H1 (cell line): ENCODE measurements around the gene CAMK2D. TPM values are rescaled to one million over a fixed set of nuclear protein-coding genes. Genes with fewer than 3 reads are reported as not detected.

Experiments used
- CTCF ChIA-PET: fragments of 300-600 bp; sonication (Branson Sonifier 250); formaldehyde crosslinking; loops from one replicate; lab custom pipeline; 2021; ENCODE audit not compliant: partially characterized antibody; lab: Charles Lee
- POLR2A ChIA-PET: fragments of 300-600 bp; sonication (Branson Sonifier 250); formaldehyde crosslinking; loops from one replicate; lab custom pipeline; 2021; ENCODE audit warnings: inconsistent platforms; ENCODE audit not compliant: partially characterized antibody; lab: Charles Lee
- DNase-seq, 2 experiments: peaks; one replicate each; pipeline versions ENCODE4 v3.0.0 to v3.0.0-alpha.2; 2010 to 2022; ENCODE audit warnings: low spot score in 2 of 2, low read depth in 1 of 2, mixed read lengths in 1 of 2
- FAIRE-seq: peaks from 2 replicates; lab custom pipeline; 2011; peaks lifted over from hg19 to GRCh38; lab: Jason Lieb, UNC
- H2AFZ ChIP-seq: 2 replicates; pipeline ENCODE4 v1.8.1; 2012; ENCODE audit warnings: low read length, inconsistent platforms
- H2AK5ac ChIP-seq: 2 replicates; pipeline ENCODE4 v1.6.1; 2013; ENCODE audit warnings: low read depth, low read length
- H2BK120ac ChIP-seq: replicated peaks from 2 replicates; pipeline ENCODE3; 2013; ENCODE audit warnings: low read depth, low read length, inconsistent platforms
- H2BK12ac ChIP-seq: 2 replicates; pipeline ENCODE4 v1.6.1; 2013; ENCODE audit warnings: low read depth, low read length
- H2BK15ac ChIP-seq: 2 replicates; pipeline ENCODE4 v1.6.1; 2013; ENCODE audit warnings: low read length
- H2BK20ac ChIP-seq: 2 replicates; pipeline ENCODE4 v1.6.1; 2013; ENCODE audit warnings: low read length
- H2BK5ac ChIP-seq: 2 replicates; pipeline ENCODE4 v1.6.1; 2013; ENCODE audit warnings: low read depth, low read length
- H3K14ac ChIP-seq: 2 replicates; pipeline ENCODE4 v1.6.1; 2013; ENCODE audit warnings: inconsistent platforms; ENCODE audit not compliant: insufficient read length
- H3K18ac ChIP-seq: 2 replicates; pipeline ENCODE4 v1.6.1; 2013; ENCODE audit warnings: low read length; ENCODE audit errors: extremely low read depth
- H3K23ac ChIP-seq: 2 replicates; pipeline ENCODE4 v1.6.1; 2013; ENCODE audit warnings: inconsistent platforms; ENCODE audit not compliant: insufficient read length
- H3K23me2 ChIP-seq: 2 replicates; pipeline ENCODE4 v1.6.1; 2013; ENCODE audit warnings: low read depth, low read length
- H3K27ac ChIP-seq: 2 replicates; pipeline ENCODE4 v1.6.1; 2011; ENCODE audit warnings: low read depth, low read length, inconsistent platforms
- H3K27me3 ChIP-seq, 4 experiments: replicated peaks in 1 of 4; 1 replicate in 1 of 4; 2 replicates in 3 of 4; pipeline versions ENCODE4 v1.6.1 to v1.8.1; 2011 to 2013; ENCODE audit warnings: low read length in 3 of 4, mild to moderate bottlenecking in 3 of 4, inconsistent platforms in 2 of 4, mixed read lengths in 2 of 4, moderate library complexity in 1 of 4; ENCODE audit not compliant: control insufficient read depth in 3 of 4, insufficient read depth in 3 of 4; ENCODE audit errors: extremely low read depth in 1 of 4
- H3K36me3 ChIP-seq, 4 experiments: 2 replicates each; pipeline versions ENCODE4 v1.6.1 to v1.8.1; 2011 to 2013; ENCODE audit warnings: mild to moderate bottlenecking in 4 of 4, low read length in 3 of 4, moderate library complexity in 2 of 4, control low read depth in 1 of 4, inconsistent platforms in 1 of 4; ENCODE audit not compliant: insufficient read depth in 4 of 4, control insufficient read depth in 2 of 4
- H3K4ac ChIP-seq: replicated peaks from 2 replicates; pipeline ENCODE3; 2013; ENCODE audit warnings: low read length, low read depth, mixed read lengths, inconsistent platforms; ENCODE audit not compliant: insufficient read length
- H3K4me1 ChIP-seq, 4 experiments: replicated peaks in 1 of 4; 1 replicate in 1 of 4; 2 replicates in 3 of 4; pipeline versions ENCODE4 v1.6.1 to v1.8.1; 2011 to 2013; ENCODE audit warnings: low read length in 3 of 4, inconsistent platforms in 2 of 4, mixed read lengths in 1 of 4; ENCODE audit not compliant: insufficient read depth in 4 of 4, control insufficient read depth in 3 of 4
- H3K4me2 ChIP-seq, 2 experiments: 2 replicates each; pipeline versions ENCODE4 v1.6.1 to v1.8.1; 2011 to 2013; ENCODE audit warnings: low read depth in 2 of 2, low read length in 2 of 2, control low read depth in 1 of 2, inconsistent platforms in 1 of 2, mild to moderate bottlenecking in 1 of 2; ENCODE audit not compliant: insufficient read depth in 1 of 2
- H3K4me3 ChIP-seq, 4 experiments: fragments of 200-600, 300-600 bp in 1 of 4; sonication (generic), shearing (Covaris generic), sonication (Bioruptor Twin) in 1 of 4; 2 replicates each; pipeline versions ENCODE4 v1.5.1 to v1.8.1; 2011 to 2016; ENCODE audit warnings: low read length in 4 of 4, low read depth in 3 of 4, control low read depth in 2 of 4, inconsistent platforms in 2 of 4, mild to moderate bottlenecking in 2 of 4, mixed read lengths in 1 of 4, moderate library complexity in 1 of 4; ENCODE audit not compliant: insufficient read depth in 2 of 4; ENCODE audit errors: extremely low read depth in 1 of 4
- H3K56ac ChIP-seq: replicated peaks from 2 replicates; pipeline ENCODE3; 2013; ENCODE audit warnings: low read depth, mild to moderate bottlenecking, mixed read lengths, low read length, inconsistent platforms; ENCODE audit not compliant: insufficient read length
- H3K79me1 ChIP-seq: 2 replicates; pipeline ENCODE4 v1.6.1; 2013; ENCODE audit warnings: low read depth, low read length, control low read depth
- H3K79me2 ChIP-seq, 2 experiments: 2 replicates each; pipeline versions ENCODE4 v1.6.1 to v1.8.1; 2012 to 2013; ENCODE audit warnings: low read length in 2 of 2, mild to moderate bottlenecking in 2 of 2, inconsistent platforms in 1 of 2; ENCODE audit not compliant: insufficient read depth in 2 of 2, control insufficient read depth in 1 of 2
- H3K9ac ChIP-seq, 4 experiments: replicated peaks in 1 of 4; 1 replicate in 1 of 4; 2 replicates in 3 of 4; pipeline versions ENCODE4 v1.6.1 to v1.8.1; 2011 to 2013; ENCODE audit warnings: low read depth in 3 of 4, low read length in 3 of 4, control low read depth in 2 of 4, mild to moderate bottlenecking in 2 of 4, moderate library complexity in 2 of 4, inconsistent platforms in 1 of 4; ENCODE audit errors: extremely low read depth in 1 of 4
- H3K9me3 ChIP-seq, 2 experiments: 2 replicates each; pipeline versions ENCODE4 v1.6.1 to v1.8.1; 2012 to 2013; ENCODE audit warnings: mild to moderate bottlenecking in 2 of 2, moderate library complexity in 2 of 2, control low read depth in 1 of 2, inconsistent platforms in 1 of 2, low read depth in 1 of 2, low read length in 1 of 2, mixed read lengths in 1 of 2; ENCODE audit not compliant: insufficient read depth in 2 of 2
- H4K20me1 ChIP-seq, 2 experiments: replicated peaks in 1 of 2; 2 replicates each; pipeline versions ENCODE3 to v1.8.1; 2011 to 2013; ENCODE audit warnings: inconsistent platforms in 2 of 2, low read length in 2 of 2, mild to moderate bottlenecking in 1 of 2; ENCODE audit not compliant: insufficient read depth in 2 of 2, control insufficient read depth in 1 of 2
- H4K5ac ChIP-seq: 2 replicates; pipeline ENCODE4 v1.6.1; 2013; ENCODE audit warnings: low read length, low read depth, mixed read lengths, inconsistent platforms; ENCODE audit not compliant: insufficient read length
- H4K8ac ChIP-seq: 2 replicates; pipeline ENCODE4 v1.8.0; 2013; ENCODE audit warnings: mild to moderate bottlenecking, moderate library complexity, low read length, inconsistent platforms; ENCODE audit not compliant: insufficient read depth; ENCODE audit errors: extremely low read depth
- H4K91ac ChIP-seq: replicated peaks from 2 replicates; pipeline ENCODE3; 2013; ENCODE audit warnings: low read length, mixed read lengths, inconsistent platforms; ENCODE audit not compliant: insufficient read length
- ATF3 ChIP-seq: IDR thresholded peaks from 2 replicates; pipeline ENCODE4 v1.6.1; 2011; ENCODE audit warnings: low read depth, mild to moderate bottlenecking, low read length; ENCODE audit not compliant: insufficient read depth
- CTCF ChIP-seq, 3 experiments: IDR thresholded peaks; 1 replicate in 2 of 3; 2 replicates in 1 of 3; pipeline versions ENCODE4 v1.5.1 to v1.6.1; 2011; ENCODE audit warnings: low read length in 3 of 3, mild to moderate bottlenecking in 3 of 3, inconsistent platforms in 2 of 3, low read depth in 1 of 3, moderate library complexity in 1 of 3; ENCODE audit not compliant: insufficient read depth in 1 of 3; ENCODE audit errors: control extremely low read depth in 1 of 3
- HDAC2 ChIP-seq, 2 experiments: fragments of 300-600 bp in 1 of 2; sonication (generic) in 1 of 2; IDR thresholded peaks; 2 replicates each; pipeline ENCODE4 v1.6.1; 2011 to 2012; ENCODE audit warnings: low read depth in 2 of 2, low read length in 2 of 2, mild to moderate bottlenecking in 2 of 2, moderate library complexity in 2 of 2, borderline replicate concordance in 1 of 2, inconsistent platforms in 1 of 2
- KDM1A ChIP-seq: fragments of 200-600, 300-600 bp; sonication (generic); IDR thresholded peaks from 2 replicates; pipeline ENCODE4 v1.7.1; 2016; ENCODE audit warnings: mild to moderate bottlenecking, low read length, borderline replicate concordance
- KDM5A ChIP-seq: fragments of 200-600 bp; IDR thresholded peaks from 2 replicates; pipeline ENCODE4 v1.7.1; 2012; ENCODE audit warnings: mild to moderate bottlenecking, low read length, inconsistent platforms, mixed read lengths
- MAX ChIP-seq: IDR thresholded peaks from 2 replicates; pipeline ENCODE4 v1.6.1; 2012; ENCODE audit warnings: inconsistent platforms
- WGBS, 2 experiments: shearing (Covaris generic) in 1 of 2; methylation state at CpG; one replicate each; pipeline versions ENCODE4 v1.1.6 to v1.1.7; 2013 to 2015; ENCODE audit warnings: low lambda C conversion rate in 2 of 2, mixed read lengths in 2 of 2, inconsistent platforms in 1 of 2, low coverage in 1 of 2, missing lambda C conversion rate in 1 of 2; ENCODE audit not compliant: insufficient replicate concordance in 2 of 2, insufficient coverage in 1 of 2, insufficient read length in 1 of 2; ENCODE audit errors: extremely low coverage in 1 of 2, missing lambda C conversion rate in 1 of 2; 5-methylcytosine and 5-hydroxymethylcytosine counted together
- polyA plus RNA-seq, 7 experiments: library from polyadenylated mRNA; depleted of rRNA in 3 of 7; stranded (reverse) in 5 of 7; unstranded in 2 of 7; fragments of >200 nt in 5 of 7; fragments of 200-250 nt in 2 of 7; gene quantifications; 1 replicate in 5 of 7; 2 replicates in 1 of 7; 4 replicates in 1 of 7; pipeline versions ENCODE4 v1.2.1 to v1.2.3, GENCODE V29; 2011 to 2013; ENCODE audit warnings: missing spikeins in 2 of 7, mixed read lengths in 2 of 7
- total RNA-seq: library from RNA; stranded (reverse); fragmentation: NEBNext Ultra II Directional; extraction: Animal tissue kit (Norgen Biotek cat#: 25700); gene quantifications from 2 replicates; pipeline ENCODE4 v1.2.1, GENCODE V29; 2021

CAMK2D gene
- total and polyA plus RNA-seq, 2 of the 8 experiments (the other 6 are each of a cell fraction or from before 2014, with no cell fraction given): 3.2 to 7.0 TPM

GRCh38 chr4:113628711-113629110, 132.8 kb downstream of the CAMK2D start:
- Histone ChIP-seq H3K79me2 (no peaks in the 10 kb centered on the region), H3K23me2 (no peaks in the 10 kb centered on the region), H2BK15ac (no peak overlapping the region), H3K27me3 (no peaks in the 10 kb centered on the region), H4K91ac (no peak overlapping the region), H2BK12ac (no peak overlapping the region), H3K36me3 (no peaks in the 10 kb centered on the region), H3K9me3 (no peaks in the 10 kb centered on the region), H4K8ac (no peak overlapping the region), H4K20me1 (no peaks in the 10 kb centered on the region), H3K27ac (no peak overlapping the region), H2BK120ac (no peak overlapping the region), H3K9ac (no peak overlapping the region), H2AFZ (no peak overlapping the region), H3K4me2 (no peak overlapping the region), H3K56ac (no peak overlapping the region), H4K5ac (no peak overlapping the region)
- POLR2A ChIA-PET: no interaction called here
- FAIRE-seq (no peak), DNase-seq (no peak)
- TF ChIP-seq ATF3: no peak
- no peak for TF ChIP-seq MAX
- TF ChIP-seq KDM1A: no peak
- no peak for TF ChIP-seq HDAC2 (IDR thresholded peaks at IDR 0.05; ENCODE audit: borderline replicate concordance in 1 of 2, low read depth in 2 of 2, low read length in 2 of 2)
- TF ChIP-seq KDM5A: no peak
- TF ChIP-seq CTCF (IDR thresholded peaks at IDR 0.05; ENCODE audit: control extremely low read depth in 1 of 3, insufficient read depth in 1 of 3, low read depth in 1 of 3, low read length in 3 of 3): no peak
- TF ChIP-seq, all 59 proteins: peak for 0
- H3K23ac ChIP-seq: no peak overlapping the region
- CTCF ChIA-PET: no interaction called here
- no peak overlapping the region for H3K14ac ChIP-seq
- H2AK5ac ChIP-seq: no peak overlapping the region
- H3K4me3 ChIP-seq: no peak overlapping the region
- H3K4me1 ChIP-seq: no peaks in the 10 kb centered on the region
- 95% methylated on average over 1 of the region's 1 CpG; no CpG with 5 or more reads in 1 of the 2 experiments for WGBS, 2 experiments
- no peaks in the 10 kb centered on the region for H3K79me1 ChIP-seq
- no peak overlapping the region for H3K4ac ChIP-seq
- no peak overlapping the region for H2BK5ac ChIP-seq
- no peak overlapping the region for H3K18ac ChIP-seq
- H2BK20ac ChIP-seq: no peak overlapping the region
